Daoy (cell line): ENCODE results near the gene MCC. TPM values are rescaled to one million over a fixed set of nuclear protein-coding genes. Genes with fewer than 3 reads are reported as not detected.

Experiments
- DNase-seq: peaks from one replicate; pipeline ENCODE4 v3.0.0-alpha.2; 2015; ENCODE audit warnings: low read depth
- total RNA-seq: library from RNA; depleted of rRNA; stranded (reverse); fragments of >200 nt; shearing (Covaris generic); gene quantifications from 2 replicates; pipeline ENCODE4 v1.2.3, GENCODE V29; 2014

Gene MCC
- total RNA-seq, 1 experiment from 2014 or later, result 11.8 TPM

GRCh38 chr5:113034182-113034773, 454.0 kb downstream of the MCC start:
- peak; percentile 96 for DNase-seq

GRCh38 chr5:113031557-113031956, 456.7 kb downstream of the MCC start:
- DNase-seq, result no peak

DNA sequence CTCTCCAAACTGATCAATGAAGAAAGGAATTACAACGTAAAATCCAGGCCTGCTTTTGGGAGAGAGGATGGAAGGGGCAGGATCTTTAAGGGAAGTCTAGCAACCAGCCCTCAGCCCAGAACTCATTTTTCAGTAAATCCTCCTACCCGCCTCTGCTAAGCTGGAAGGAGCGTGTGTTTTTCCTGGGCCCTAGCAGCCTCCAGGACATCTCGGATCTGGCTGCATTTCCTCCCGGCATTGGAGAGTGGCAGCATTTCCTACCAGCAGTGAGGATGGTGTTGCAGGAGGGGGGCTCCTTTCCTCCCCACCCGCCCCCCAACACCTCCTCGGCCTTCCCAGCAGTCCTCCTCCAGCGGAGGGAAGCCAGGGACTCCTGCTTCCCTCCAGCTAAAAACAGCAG, 457.1 kb downstream of the MCC start:
- DNase-seq, result no peak

GRCh38 chr5:113029614-113030013, 458.6 kb downstream of the MCC start:
- DNase-seq, result no peak

DNA sequence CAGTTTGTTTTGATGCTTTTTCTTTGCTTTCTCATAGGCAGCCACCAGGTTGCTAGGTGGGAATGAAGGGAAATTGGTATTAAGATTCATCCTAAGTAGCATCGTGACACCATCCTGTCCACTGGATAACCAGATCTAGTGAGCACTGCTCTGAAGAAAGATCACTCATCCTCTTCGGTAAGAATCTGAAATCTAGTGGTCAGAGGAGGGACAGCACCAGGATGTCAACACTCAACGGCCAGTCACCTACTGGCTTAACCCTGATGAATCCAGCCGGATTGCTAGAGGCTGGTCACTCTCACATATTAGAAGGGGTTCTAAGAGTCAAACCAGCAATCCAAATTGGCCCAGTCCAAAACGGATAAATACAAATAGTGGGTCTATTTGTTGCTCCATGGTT, 460.8 kb downstream of the MCC start:
- no peak for DNase-seq

GRCh38 chr5:113027015-113027414, 461.2 kb downstream of the MCC start:
- DNase-seq, result no peak

DNA sequence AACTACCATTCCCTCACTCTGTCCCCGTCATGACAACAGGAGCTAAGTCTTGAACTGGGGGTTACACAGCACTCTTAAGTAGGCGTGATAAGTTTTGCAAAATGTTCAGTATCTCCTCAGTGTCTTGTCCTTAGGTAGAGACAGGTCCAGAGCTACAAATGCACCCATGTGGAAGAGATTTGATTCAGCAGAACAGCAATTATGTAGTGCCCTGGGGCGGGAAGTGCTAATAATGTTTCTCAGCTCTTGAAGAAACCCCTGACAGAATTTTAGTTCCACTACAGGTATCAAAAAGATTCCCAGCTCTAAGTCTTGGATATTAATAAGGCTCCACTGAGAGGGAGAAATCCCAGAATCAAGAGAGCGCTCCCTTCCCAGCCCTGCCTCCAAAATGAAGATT, 462.0 kb downstream of the MCC start:
- DNase-seq, result no peak

DNA sequence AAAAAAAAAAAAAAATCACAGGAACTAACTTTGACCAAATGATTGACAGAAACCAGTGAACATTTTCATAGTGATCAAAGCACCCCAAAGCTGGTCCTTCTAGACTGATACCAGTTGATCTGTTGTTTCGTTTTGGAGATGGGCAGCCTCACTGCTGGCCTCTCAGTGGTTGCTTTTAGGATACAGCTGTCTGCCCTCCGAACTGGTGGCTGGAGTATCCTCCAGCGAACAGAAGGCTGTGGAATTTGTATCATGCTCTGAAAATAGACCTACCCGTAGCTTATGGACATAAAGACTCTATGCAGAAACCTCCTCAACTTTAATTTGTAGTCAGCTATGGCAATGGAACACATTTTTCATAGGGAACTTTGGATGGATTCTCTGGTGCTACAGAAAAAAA, 462.7 kb downstream of the MCC start:
- no peak for DNase-seq

DNA sequence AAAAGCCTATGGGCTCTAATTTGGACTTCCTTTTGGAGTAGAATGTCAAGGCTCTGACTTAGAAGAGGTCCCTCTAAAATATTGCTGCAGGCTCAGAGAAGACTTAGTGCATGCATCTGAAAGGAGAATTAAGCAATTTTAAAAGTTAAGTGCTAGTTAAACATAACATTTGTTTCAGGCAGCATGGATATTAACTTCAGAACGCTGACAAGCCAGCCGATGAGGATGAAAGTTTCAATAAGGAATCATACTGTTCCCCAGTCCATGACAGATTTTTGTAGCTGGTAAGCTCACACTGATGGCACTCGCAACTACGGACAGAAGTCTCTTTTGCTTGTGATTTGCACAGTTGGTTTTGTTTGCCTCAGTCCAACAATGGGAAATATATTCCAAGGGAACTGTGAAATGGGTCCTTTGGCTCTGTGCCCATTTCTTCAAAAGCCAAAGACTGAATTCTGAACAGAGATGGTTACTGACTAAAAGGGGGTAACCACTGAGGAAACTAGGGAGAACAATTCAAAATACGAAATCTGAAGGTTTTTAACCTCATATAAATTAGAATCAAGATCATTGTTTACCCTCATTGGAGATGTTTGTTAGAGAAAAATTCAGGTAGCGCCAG, 464.1 kb downstream of the MCC start:
- no peak for DNase-seq

- no peak for DNase-seq
Observed at GRCh38 chr5:113022661-113023060, 465.6 kb downstream of the MCC start.

- peak; percentile 66 for DNase-seq
Observed at GRCh38 chr5:113020461-113021273, 467.6 kb downstream of the MCC start.

DNA sequence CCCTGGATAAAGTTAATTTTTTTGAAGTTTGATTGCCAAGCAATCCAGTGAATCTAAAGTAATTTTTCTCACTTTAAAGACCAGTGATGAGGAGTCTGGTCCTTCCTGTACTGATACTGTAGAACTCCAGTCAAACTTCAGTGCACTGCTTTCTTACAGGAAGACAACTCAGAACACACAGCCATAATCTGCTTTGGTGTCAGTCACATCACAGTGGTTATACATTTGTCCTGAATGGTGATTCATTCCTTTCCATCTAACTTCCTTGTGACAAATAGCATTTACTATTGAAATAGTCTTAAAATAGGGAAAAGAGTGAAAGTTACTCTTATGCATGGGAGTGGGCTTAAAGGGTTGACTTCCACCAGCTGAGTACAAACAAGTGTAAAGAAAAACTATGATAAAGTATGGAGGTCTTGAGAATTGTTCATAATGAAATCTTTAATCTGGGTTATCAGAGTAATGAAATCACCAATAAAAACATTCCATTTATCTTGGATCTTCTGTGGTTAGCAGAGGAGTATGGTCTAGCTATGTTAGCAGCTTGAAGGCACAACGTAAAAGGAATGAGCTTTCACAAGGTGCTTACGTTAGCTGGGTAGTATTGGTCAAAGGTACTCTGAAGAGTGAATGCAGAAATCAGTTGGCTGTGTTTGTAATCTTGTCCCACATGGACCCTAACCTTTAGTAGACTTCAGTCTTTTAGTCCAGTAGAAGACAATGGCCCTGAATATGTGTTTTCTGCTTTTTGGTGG, 470.2 kb downstream of the MCC start:
- no peak for DNase-seq

GRCh38 chr5:113005454-113005853, 482.8 kb downstream of the MCC start:
- DNase-seq, result no peak

GRCh38 chr5:113003763-113004162, 484.5 kb downstream of the MCC start:
- DNase-seq, result no peak

- no peak for DNase-seq
Observed at GRCh38 chr5:113002423-113002822, 485.8 kb downstream of the MCC start.

DNA sequence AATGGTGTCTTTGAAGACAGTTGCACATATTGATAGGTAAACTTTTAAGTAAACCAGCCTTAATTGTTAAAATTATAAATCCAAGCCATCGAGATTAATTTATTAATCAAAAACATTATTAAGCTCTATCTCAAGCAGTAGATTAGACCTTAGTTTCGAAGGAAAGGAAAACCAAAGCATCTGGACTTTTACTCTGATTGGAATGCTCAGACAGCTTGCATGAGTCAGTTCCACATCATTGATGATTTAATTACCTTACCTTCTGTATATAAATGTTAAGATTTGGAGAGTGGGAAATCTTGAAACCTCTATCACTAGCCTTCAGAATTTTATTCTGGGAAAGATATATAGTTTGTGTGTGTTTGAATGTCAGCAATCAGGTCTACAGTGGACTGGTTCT, 487.8 kb downstream of the MCC start:
- DNase-seq, result no peak

GRCh38 chr5:112998296-112998695, 490.0 kb downstream of the MCC start:
- DNase-seq, result no peak

GRCh38 chr5:112996830-112997374, 491.4 kb downstream of the MCC start:
- no peak for DNase-seq

DNA sequence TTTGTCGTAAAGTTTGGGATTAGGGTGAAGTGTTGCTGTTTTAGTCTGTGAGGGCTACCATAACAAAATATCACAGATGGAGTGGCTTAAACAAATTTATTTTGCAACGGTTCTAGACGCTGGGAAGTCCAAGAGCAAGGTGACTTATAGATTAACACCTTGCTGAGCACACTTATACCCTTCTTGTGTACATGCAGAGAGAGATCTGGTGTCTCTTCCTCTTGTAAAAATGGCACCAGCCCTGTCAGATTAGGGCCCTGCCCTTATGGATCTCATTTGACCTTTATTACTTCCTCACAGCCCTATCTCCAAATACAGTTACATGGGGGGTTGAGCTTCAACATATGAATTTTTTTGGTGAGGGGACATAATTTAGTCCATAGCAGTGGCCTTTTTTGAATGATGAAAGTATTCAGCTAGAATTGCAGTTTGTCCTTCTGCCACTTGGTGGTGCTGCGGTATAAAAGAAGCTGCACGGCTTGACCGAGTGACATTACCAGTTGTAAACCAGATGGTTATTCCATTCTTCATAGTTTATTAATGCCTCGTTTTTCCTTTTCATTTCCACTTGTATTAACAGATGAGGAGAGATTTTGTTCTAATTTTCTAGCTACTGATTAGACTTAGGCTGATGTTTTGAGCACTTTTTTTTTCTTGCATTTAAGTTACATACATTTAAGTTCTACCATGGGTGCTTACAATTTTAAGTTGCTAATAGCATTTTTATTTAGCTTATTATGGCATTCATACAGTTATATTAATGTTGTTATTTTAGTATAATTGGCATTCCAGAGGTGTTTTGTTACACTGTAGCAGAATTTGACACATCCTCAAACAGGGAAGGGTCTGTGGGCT, 492.3 kb downstream of the MCC start:
- peak; percentile 63 for DNase-seq

DNA sequence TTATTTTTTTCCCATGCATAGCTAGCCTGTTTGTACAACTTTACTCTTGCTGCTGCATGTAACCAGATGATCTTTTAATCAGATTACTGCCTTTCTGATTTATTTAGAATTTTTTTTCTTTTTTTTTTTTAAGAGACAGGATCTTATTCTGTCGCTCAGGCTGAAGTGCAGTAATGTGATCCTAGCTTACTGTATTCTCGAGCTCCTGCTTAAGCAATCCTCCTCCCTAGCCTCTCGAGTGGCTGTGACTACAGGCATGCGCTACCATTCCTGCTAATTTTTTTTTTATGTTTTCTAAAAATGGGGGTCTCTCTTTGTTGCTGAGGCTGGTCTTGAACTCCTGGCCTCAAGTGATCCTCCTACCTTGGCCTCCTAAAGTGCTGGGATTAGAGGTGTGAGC, 502.0 kb downstream of the MCC start:
- no peak for DNase-seq

DNA sequence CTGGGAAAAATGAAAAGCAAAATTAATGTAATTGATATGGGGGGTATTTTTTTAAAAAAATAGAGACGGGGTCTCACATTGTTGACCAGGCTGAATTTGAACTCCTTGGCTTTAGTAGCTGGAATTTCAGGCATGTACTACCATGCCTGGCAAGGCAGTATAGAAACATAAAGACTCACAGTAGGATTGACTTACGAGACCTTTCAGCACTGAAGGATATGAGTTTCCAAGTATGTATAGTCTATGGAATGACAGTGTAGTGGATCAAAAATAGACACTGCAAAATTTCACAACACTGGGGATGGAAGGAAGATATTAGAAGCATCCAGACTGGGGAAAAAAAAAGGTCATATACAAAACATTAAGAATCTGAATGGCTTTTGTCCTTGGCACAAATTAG, 504.9 kb downstream of the MCC start:
- no peak for DNase-seq
